K562 (cell line): ENCODE data around the gene ST6GALNAC2. TPM values are rescaled to one million over a fixed set of nuclear protein-coding genes. Genes with fewer than 3 reads are reported as not detected.

Source experiments
- CHCHD3 ChIP-seq: fragments of 250-450 bp; sonication (Bioruptor Pico); IDR thresholded peaks from 2 replicates; pipeline ENCODE4 v2.1.2; 2022; ENCODE audit warnings: mild to moderate bottlenecking
- CSDE1 ChIP-seq, 2 experiments: fragments of 450-650 bp; IDR thresholded peaks; 2 replicates each; pipeline ENCODE4 v1.6.1; 2016; ENCODE audit warnings: mild to moderate bottlenecking in 1 of 2
- EP400 ChIP-seq: fragments of 450-650 bp; IDR thresholded peaks from 2 replicates; pipeline ENCODE4 v1.6.1; 2017; ENCODE audit warnings: antibody characterized with exemption, mild to moderate bottlenecking, moderate library complexity
- FOS ChIP-seq: IDR thresholded peaks from 3 replicates; pipeline ENCODE4 v1.6.1; 2011; ENCODE audit not compliant: insufficient read length; ENCODE audit errors: extremely low read depth
- HDAC2 ChIP-seq: fragments of 450-650 bp; IDR thresholded peaks from 2 replicates; pipeline ENCODE4 v1.6.1; 2016; ENCODE audit warnings: mild to moderate bottlenecking
- NFIC ChIP-seq: fragments of 450-650 bp; IDR thresholded peaks from 2 replicates; pipeline ENCODE4 v1.6.1; 2017; ENCODE audit warnings: mild to moderate bottlenecking, inconsistent platforms
- NR2C1 ChIP-seq, 2 experiments: fragments of 450-650 bp; IDR thresholded peaks; 2 replicates each; pipeline ENCODE4 v1.6.1; 2017; ENCODE audit warnings: mild to moderate bottlenecking in 2 of 2, antibody characterized with exemption in 1 of 2, inconsistent platforms in 1 of 2, missing compliant biosample characterization in 1 of 2, missing genetic modification characterization in 1 of 2
- NUFIP1 ChIP-seq: fragments of 450-650 bp; IDR thresholded peaks from 2 replicates; pipeline ENCODE4 v1.6.1; 2018; ENCODE audit not compliant: partially characterized antibody
- POLR2H ChIP-seq: IDR thresholded peaks from 2 replicates; pipeline ENCODE4 v1.6.1; 2016; ENCODE audit warnings: missing genetic modification characterization, low read depth, mild to moderate bottlenecking, control low read depth, missing compliant biosample characterization, moderate library complexity
- RFX1 ChIP-seq: fragments of 450-650 bp; IDR thresholded peaks from 2 replicates; pipeline ENCODE4 v1.6.1; 2016; ENCODE audit warnings: mild to moderate bottlenecking, moderate library complexity
- TCF7 ChIP-seq: sonication (generic); IDR thresholded peaks from 2 replicates; pipeline ENCODE4 v1.6.1; 2016; ENCODE audit warnings: antibody characterized with exemption, borderline replicate concordance
- THRAP3 ChIP-seq: fragments of 450-650 bp; IDR thresholded peaks from 2 replicates; pipeline ENCODE4 v1.6.1; 2016; ENCODE audit warnings: mild to moderate bottlenecking, inconsistent platforms, borderline replicate concordance
- XRCC4 ChIP-seq: IDR thresholded peaks from one replicate; pipeline ENCODE4 v1.6.1; 2011; ENCODE audit not compliant: insufficient read depth, insufficient read length; ENCODE audit errors: extremely low read depth
- ZBTB7A ChIP-seq: IDR thresholded peaks from 2 replicates; pipeline ENCODE4 v1.6.1; 2011; ENCODE audit warnings: low read depth, mild to moderate bottlenecking, low read length, moderate library complexity, borderline replicate concordance; ENCODE audit not compliant: control insufficient read depth
- ZNF3 ChIP-seq: fragments of 250-450 bp; sonication (Bioruptor Pico); IDR thresholded peaks from 2 replicates; pipeline ENCODE4 v1.5.0; 2021; ENCODE audit warnings: mild to moderate bottlenecking, moderate library complexity
- ZNF57 ChIP-seq: fragments of 450-650 bp; formaldehyde crosslinking; IDR thresholded peaks from 2 replicates; pipeline ENCODE4 v1.4.0; 2020; ENCODE audit warnings: mild to moderate bottlenecking, moderate library complexity
- polyA plus RNA-seq, 8 experiments: library from polyadenylated mRNA; depleted of rRNA in 4 of 8; stranded (reverse) in 5 of 8; unstranded in 3 of 8; fragments of >200 nt; fragmentation: Nextera tagmentation in 2 of 8; fragmentation: Illumina TruSeq in 1 of 8; extraction: Ambion mirVana in 2 of 8; extraction: Trizol in 1 of 8; gene quantifications; 2 replicates each; pipeline versions ENCODE4 v1.2.1 to v1.2.3, GENCODE V29; 2011 to 2014; ENCODE audit warnings: inconsistent platforms in 1 of 8, missing spikeins in 1 of 8
- total RNA-seq, 7 experiments: library from RNA; depleted of rRNA in 6 of 7; stranded (reverse); fragments of >200 nt in 6 of 7; fragmentation: Illumina TruSeq in 2 of 7; extraction: Trizol in 2 of 7; gene quantifications; 2 replicates each; pipeline versions ENCODE4 v1.2.1 to v1.2.3, GENCODE V29; 2011 to 2021; ENCODE audit warnings: low replicate concordance in 1 of 7
- TF ChIP-seq, protein P1 (sequence below): sonication (generic); formaldehyde crosslinking; IDR thresholded peaks from 2 replicates; pipeline ENCODE4 v1.9.0; 2022; ENCODE audit warnings: mild to moderate bottlenecking, missing genetic modification reagents
- TF ChIP-seq, protein P2 (sequence below): fragments of 250-450 bp; sonication (Bioruptor Pico); IDR thresholded peaks from 2 replicates; pipeline ENCODE4 v1.4.0; 2020; ENCODE audit warnings: borderline replicate concordance
- TF ChIP-seq, protein P3 (sequence below): fragments of 450-650 bp; formaldehyde crosslinking; IDR thresholded peaks from 2 replicates; pipeline ENCODE4 v1.4.0; 2022; ENCODE audit warnings: missing genetic modification characterization
- TF ChIP-seq, protein P4 (sequence below): sonication (generic); formaldehyde crosslinking; IDR thresholded peaks from 2 replicates; pipeline ENCODE4 v1.8.1; 2023; ENCODE audit warnings: missing genetic modification reagents, mild to moderate bottlenecking, borderline replicate concordance

Gene ST6GALNAC2
- total and polyA plus RNA-seq, 9 of the 15 experiments (the other 6 are each of a cell fraction or from before 2014, with no cell fraction given): 0.18 TPM; not detected in 8

DNA sequence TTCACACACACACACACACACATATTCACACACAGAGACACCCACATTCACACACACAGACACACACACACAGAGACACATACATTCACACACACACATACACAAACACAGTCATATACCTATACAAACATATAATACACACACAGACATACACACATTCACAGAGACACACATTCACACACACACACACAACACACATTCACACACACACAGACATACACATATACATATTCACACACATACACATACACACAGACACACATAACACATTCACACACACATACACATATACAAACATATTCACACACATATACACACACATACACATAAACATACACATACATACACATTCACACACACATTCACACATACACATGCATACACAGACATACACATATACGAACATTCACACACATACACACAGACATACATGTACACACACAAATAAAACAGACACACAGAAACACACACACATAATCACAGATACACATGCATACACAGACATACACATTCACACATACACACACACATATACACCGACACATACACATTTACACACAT, 37.9 kb downstream of the ST6GALNAC2 start (continued):
- TF ChIP-seq ZNF57: no peak
- TF ChIP-seq RFX1: no peak
- TF ChIP-seq, protein P1, sequence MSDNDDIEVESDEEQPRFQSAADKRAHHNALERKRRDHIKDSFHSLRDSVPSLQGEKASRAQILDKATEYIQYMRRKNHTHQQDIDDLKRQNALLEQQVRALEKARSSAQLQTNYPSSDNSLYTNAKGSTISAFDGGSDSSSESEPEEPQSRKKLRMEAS (CRISPR knock-in tag): no peak
- TF ChIP-seq NFIC: no peak
- TF ChIP-seq, protein P2, sequence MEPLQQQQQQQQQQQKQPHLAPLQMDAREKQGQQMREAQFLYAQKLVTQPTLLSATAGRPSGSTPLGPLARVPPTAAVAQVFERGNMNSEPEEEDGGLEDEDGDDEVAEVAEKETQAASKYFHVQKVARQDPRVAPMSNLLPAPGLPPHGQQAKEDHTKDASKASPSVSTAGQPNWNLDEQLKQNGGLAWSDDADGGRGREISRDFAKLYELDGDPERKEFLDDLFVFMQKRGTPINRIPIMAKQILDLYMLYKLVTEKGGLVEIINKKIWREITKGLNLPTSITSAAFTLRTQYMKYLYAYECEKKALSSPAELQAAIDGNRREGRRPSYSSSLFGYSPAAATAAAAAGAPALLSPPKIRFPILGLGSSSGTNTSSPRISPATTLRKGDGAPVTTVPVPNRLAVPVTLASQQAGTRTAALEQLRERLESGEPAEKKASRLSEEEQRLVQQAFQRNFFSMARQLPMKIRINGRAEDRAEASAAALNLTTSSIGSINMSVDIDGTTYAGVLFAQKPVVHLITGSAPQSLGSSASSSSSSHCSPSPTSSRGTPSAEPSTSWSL (CRISPR knock-in tag): no peak
- TF ChIP-seq NUFIP1: no peak
- no peak for TF ChIP-seq POLR2H (tag)
- no peak for TF ChIP-seq HDAC2
- TF ChIP-seq, protein P3, sequence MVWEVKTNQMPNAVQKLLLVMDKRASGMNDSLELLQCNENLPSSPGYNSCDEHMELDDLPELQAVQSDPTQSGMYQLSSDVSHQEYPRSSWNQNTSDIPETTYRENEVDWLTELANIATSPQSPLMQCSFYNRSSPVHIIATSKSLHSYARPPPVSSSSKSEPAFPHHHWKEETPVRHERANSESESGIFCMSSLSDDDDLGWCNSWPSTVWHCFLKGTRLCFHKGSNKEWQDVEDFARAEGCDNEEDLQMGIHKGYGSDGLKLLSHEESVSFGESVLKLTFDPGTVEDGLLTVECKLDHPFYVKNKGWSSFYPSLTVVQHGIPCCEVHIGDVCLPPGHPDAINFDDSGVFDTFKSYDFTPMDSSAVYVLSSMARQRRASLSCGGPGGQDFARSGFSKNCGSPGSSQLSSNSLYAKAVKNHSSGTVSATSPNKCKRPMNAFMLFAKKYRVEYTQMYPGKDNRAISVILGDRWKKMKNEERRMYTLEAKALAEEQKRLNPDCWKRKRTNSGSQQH (CRISPR knock-in tag): peak; percentile 35; the same call in 1 of the 2 replicates
- TF ChIP-seq ZNF3 (CRISPR knock-in tag): no peak
- no peak for TF ChIP-seq EP400
- no peak for TF ChIP-seq CHCHD3 (CRISPR knock-in tag)
- no peak for TF ChIP-seq FOS
- TF ChIP-seq, protein P4, sequence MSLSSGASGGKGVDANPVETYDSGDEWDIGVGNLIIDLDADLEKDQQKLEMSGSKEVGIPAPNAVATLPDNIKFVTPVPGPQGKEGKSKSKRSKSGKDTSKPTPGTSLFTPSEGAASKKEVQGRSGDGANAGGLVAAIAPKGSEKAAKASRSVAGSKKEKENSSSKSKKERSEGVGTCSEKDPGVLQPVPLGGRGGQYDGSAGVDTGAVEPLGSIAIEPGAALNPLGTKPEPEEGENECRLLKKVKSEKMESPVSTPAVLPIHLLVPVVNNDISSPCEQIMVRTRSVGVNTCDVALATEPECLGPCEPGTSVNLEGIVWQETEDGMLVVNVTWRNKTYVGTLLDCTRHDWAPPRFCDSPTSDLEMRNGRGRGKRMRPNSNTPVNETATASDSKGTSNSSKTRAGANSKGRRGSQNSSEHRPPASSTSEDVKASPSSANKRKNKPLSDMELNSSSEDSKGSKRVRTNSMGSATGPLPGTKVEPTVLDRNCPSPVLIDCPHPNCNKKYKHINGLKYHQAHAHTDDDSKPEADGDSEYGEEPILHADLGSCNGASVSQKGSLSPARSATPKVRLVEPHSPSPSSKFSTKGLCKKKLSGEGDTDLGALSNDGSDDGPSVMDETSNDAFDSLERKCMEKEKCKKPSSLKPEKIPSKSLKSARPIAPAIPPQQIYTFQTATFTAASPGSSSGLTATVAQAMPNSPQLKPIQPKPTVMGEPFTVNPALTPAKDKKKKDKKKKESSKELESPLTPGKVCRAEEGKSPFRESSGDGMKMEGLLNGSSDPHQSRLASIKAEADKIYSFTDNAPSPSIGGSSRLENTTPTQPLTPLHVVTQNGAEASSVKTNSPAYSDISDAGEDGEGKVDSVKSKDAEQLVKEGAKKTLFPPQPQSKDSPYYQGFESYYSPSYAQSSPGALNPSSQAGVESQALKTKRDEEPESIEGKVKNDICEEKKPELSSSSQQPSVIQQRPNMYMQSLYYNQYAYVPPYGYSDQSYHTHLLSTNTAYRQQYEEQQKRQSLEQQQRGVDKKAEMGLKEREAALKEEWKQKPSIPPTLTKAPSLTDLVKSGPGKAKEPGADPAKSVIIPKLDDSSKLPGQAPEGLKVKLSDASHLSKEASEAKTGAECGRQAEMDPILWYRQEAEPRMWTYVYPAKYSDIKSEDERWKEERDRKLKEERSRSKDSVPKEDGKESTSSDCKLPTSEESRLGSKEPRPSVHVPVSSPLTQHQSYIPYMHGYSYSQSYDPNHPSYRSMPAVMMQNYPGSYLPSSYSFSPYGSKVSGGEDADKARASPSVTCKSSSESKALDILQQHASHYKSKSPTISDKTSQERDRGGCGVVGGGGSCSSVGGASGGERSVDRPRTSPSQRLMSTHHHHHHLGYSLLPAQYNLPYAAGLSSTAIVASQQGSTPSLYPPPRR (CRISPR knock-in tag): no peak
- peak; percentile 54 for TF ChIP-seq NR2C1 (IDR thresholded peaks at IDR 0.05)
- no peak for TF ChIP-seq NR2C1 (tag; IDR thresholded peaks at IDR 0.05)
- peak; percentile 35 to 60; a peak in 2 of 4 replicates for TF ChIP-seq CSDE1 (IDR thresholded peaks at IDR 0.05)
- no peak for TF ChIP-seq ZBTB7A
- no peak for TF ChIP-seq TCF7
- TF ChIP-seq XRCC4: no peak
- TF ChIP-seq THRAP3: peak; percentile 88; the same call in 1 of the 2 replicates
